Measurements from ENCODE around the gene MRM2.

MRM2 gene

GRCh38 chr7:2220030-2220429 is 22.0 kb downstream of the MRM2 start:
- DNase-seq = no peak

- no peak for DNase-seq
Observed at GRCh38 chr7:2219606-2220005, 22.4 kb downstream of the MRM2 start.

GRCh38 chr7:2219136-2219535 is 22.9 kb downstream of the MRM2 start:
- no peak for DNase-seq

GRCh38 chr7:2218444-2218785 is 23.6 kb downstream of the MRM2 start:
- DNase-seq = no peak

GRCh38 chr7:2217716-2218443 is 24.1 kb downstream of the MRM2 start:
- DNase-seq = no peak

- DNase-seq = no peak
Observed at GRCh38 chr7:2217206-2217605, 24.8 kb downstream of the MRM2 start.

- DNase-seq = no peak
Observed at GRCh38 chr7:2215851-2216250, 26.2 kb downstream of the MRM2 start.

- no peak for DNase-seq
Observed at GRCh38 chr7:2214636-2215035, 27.4 kb downstream of the MRM2 start.

- DNase-seq = no peak
Observed at GRCh38 chr7:2213551-2214215, 28.3 kb downstream of the MRM2 start.

GRCh38 chr7:2212906-2213305 is 29.1 kb downstream of the MRM2 start:
- no peak for DNase-seq

- no peak for DNase-seq
Observed at GRCh38 chr7:2211926-2212325, 30.1 kb downstream of the MRM2 start.

GRCh38 chr7:2211259-2211880 is 30.6 kb downstream of the MRM2 start:
- DNase-seq = no peak

- DNase-seq = no peak
Observed at GRCh38 chr7:2210551-2211258, 31.3 kb downstream of the MRM2 start.

GRCh38 chr7:2209961-2210323 is 32.1 kb downstream of the MRM2 start:
- DNase-seq = no peak

GRCh38 chr7:2209146-2209960 is 32.7 kb downstream of the MRM2 start:
- DNase-seq = peak; percentile 21

GRCh38 chr7:2208712-2209111 is 33.3 kb downstream of the MRM2 start:
- DNase-seq = no peak

- DNase-seq = no peak
Observed at GRCh38 chr7:2205036-2205780, 36.8 kb downstream of the MRM2 start.

- no peak for DNase-seq
Observed at GRCh38 chr7:2204446-2204845, 37.6 kb downstream of the MRM2 start.

GRCh38 chr7:2203766-2204300 is 38.2 kb downstream of the MRM2 start:
- no peak for DNase-seq

- no peak for DNase-seq
Observed at GRCh38 chr7:2202901-2203765, 38.9 kb downstream of the MRM2 start.

GRCh38 chr7:2202361-2202761 is 39.6 kb downstream of the MRM2 start:
- DNase-seq = no peak
